NCI-H510A (cell line): ENCODE data around the gene HS3ST6.
"Not testable (repeated sequence)": the region's sequence is repeated elsewhere in the genome, so short reads cannot be mapped to it uniquely, and the experiment has no call there.

Source experiments
- DNase-seq: peaks from one replicate; lab custom pipeline; 2025; lab: John Stamatoyannopoulos, UW

Gene HS3ST6

DNA sequence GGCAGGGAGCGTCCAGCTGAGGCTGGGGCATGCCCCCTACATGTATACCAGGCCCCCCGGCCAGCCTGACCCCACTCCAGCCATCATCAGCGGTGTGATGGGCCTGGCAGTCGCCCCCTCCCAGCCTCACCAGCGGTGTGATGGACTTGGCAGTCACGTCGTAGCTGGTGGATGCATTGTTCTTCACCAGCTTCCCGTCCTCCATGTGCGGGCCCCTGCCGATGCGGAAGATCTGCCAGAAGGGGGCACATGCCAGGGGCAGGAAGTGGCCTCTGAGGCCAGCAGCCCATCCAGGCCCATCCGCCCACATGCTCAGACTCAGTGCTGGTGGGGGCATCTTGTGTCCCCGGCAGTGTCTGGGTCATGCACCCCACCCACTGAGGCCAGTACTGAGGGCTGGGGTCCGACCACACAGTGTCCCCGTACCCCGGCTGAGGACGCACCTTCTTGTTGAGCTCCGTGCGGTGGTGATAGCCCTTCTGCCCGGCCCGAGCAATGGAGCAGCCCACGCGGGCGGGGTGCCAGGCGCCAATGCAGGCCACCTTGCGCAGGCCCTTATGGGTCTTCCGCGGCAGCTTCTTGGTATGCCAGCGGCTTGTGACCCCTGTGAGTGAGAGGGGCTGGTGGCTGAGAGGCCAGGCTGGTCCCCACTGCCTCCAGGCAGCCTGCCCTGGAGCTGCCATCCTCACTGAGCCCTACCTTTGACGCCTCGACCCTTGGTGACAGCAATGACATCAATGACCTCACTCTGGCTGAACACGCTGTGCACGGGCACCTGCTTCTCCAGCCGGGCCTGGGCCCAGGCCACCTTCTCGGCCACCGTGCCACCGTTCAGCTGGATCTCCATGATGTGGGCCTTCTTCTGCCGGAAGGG lies 28.5 kb upstream of the HS3ST6 start:
- DNase-seq = no peak

GRCh38 chr16:1945559-1946391 lies 27.6 kb upstream of the HS3ST6 start:
- DNase-seq = no peak

- no peak for DNase-seq
These were observed 26.5 kb upstream of the HS3ST6 start for GRCh38 chr16:1944612-1945199.

DNA sequence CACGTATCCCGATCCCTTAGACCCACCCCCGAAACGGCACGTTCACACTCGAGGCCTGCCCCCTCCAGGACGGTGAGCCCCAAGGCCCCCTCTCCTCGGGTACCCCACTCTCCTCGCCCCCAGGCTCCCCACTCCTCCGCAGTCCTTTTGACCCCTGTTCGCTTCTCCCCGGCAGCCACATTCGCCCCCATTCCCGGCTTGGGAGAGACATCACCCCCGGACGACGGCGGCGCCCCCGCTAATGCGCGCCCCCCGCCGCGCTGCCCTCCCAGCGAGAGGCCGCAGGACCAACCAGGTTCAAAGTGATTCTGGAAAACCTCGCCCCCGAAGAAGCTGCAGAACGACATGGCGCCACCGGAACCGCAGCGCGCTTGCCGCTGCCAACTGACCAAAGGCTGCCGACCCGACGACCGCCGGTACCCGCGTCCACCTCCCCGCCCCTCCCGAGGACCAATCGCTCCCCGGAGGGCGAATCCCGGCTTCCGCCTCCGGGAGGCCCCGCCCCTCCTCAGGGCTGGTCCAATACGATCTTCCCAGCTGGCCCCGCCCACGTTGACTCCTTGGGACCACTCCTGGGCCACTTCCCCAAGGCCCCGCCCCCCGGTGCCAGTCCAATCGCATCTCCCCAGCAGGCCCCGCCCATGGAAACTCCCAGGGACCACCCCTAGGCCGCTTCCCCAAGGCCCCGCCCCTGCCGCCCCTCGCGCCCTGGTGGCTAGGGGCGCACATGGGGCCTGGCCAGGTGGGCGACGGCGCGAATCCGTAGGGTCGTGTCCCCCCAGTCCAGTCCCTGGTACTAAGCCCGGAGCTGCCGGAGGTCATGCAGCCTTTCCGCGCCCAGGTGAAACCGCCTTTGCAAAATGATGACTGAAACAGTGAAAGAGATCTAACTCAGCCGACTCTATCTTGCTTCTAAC lies 24.9 kb upstream of the HS3ST6 start, which contains the start of gene MSRB1:
TSS of gene MSRB1 (minus strand) at position 390 of the 917 bp plus-strand sequence. CDS start at position 347, 43 bp downstream.
- DNase-seq = peak; percentile 95

DNA sequence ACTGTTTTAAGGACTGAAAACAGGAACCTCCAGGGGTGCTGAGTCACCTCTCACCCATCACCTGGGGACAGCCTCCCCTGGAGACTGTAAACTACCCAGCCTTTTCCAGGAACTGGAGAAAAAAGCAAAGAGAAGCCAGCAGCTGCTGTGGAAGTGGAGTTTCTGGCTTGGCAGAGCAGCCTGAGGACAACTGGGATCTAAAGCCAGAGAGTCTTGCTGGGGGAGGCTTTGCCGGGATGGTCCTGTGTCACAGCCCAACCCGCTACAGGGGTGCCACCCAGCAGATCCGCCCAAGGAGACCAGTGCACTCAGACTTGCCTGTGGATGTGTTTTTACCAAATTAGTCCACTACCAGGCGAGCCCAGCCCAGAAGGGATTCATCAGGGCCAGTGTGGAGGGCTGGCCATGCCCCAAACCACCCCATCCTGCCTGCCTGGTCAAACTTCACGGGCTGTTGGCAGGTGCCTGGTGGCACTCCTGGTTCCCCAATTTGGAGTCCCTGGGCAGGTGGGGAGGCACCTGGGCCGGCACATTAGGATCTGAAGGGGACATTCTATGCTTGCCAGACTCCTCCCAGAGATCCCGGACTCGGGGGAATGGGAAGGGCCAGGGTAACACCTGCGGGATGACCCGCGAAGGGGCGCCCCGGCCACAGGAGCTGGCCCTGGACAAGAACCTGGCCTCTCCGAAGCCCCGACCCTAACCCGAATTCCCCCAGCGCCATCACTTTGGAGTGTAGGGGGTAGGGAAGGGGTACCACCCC lies 24.0 kb upstream of the HS3ST6 start:
- no peak for DNase-seq

DNA sequence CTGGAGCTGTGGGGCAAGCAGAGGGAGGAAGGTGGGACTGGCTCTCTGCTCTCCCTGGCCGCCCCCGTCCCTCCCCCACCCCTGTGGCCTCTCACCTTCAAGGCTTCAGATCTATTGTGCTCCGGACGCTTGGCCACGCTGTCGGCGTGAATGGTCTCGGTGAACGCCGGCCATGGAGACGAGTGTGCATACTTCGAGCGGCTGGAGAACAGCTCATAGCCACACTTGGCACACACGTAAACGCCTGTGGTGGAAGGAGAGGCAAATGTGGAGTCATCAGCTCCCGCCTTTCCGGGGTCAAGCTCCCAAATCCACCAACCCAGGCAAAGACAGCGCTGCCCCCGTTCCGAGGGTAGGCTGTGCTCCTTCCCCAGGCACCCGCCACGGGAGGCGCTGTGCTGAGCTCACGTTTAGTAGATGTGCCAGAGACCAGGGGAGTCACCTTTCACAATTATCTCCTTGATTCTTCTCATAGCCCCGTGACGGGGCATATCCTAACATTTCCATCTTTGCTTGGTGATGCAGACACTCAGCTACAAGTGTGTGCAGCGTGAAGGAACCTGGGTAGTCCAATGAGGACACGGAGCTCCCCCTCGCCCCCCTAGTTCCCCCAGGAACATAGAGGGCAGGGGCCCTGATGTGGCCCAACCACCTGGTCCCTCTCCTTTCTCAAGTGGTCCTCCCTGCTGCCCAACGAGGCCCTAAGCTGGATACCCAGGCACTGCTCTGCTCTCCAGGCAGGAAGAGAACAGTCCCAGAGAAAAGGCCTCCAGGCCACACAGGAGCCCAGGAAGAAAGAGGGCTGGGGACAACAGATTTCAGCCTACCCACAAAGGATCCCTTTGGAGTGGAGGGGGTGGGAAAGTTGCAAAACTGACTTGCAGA lies 23.2 kb upstream of the HS3ST6 start:
- DNase-seq = no peak

DNA sequence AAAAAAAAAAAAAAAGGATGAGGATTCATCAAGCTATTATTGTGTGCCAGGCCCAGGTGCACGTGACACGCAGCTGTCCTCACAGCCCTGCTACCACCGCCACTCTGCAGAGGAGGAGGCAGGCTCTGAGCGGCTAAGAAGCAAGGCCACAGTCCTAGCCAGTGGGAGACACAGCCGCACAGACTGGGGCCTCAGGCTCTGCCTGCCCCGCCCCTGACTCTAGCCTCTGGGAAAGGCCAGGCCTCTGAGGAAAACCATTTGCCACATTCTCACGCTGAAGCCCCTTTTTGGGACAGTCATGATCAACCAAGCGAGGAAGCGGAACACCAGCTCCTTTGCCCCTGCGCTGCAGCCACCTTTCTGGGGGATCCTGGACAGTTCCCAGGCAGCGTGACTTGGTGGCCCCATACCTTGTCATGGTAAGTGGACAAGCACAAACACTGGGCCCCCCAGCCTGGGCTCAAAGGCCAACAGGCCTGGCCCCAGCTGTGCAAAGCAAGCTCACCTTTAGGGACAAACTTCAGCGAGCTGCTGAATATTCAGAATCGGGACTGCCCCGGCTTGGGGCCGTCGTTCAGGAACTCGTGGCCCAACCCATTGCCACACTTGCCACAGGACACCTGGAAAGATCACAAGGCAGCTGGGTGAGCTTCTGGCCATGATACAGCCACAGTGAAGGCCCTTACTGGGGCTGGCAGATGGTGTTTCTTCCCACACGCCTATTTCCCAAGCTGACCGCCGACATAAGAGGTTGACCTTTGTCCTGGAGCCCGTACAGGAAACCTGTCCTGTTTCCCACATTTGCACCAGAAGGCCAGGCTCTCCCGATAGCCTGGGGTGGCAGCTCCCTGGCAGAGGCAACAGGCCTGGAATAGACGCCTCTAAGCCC lies 22.3 kb upstream of the HS3ST6 start:
- DNase-seq = no peak

- DNase-seq = not testable (repeated sequence)
These were observed 21.6 kb upstream of the HS3ST6 start for GRCh38 chr16:1939833-1940232.

GRCh38 chr16:1938910-1939309 lies 20.7 kb upstream of the HS3ST6 start:
- DNase-seq = no peak

- DNase-seq = no peak
These were observed 20.1 kb upstream of the HS3ST6 start for GRCh38 chr16:1938316-1938715.

DNA sequence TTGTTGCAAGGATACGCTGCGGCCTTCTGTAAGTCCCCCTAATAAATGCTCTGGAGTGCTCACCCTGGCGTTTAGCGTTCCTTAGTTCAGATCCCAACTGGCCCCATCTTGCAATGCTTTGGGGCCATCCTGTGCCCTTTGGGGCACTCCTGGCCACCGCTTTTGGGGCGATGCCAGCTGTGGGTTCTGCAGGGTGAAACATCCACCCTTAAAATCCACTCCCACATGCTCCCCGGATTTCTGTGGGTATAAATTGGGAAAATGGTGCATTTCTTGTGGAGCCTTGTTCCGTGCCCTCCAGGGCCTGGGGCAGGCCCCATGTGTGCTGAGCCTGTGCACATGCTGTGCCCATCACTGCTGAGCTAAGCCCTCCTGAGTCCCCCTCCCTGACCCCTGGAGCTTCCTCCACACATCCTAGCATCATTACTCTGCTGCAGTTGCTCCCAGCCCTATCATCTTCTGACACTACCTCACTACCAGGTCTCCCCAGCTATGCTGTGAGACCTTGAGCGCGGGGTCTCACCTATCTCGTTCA lies 18.8 kb upstream of the HS3ST6 start:
- DNase-seq = no peak

- no peak for DNase-seq
These were observed 15.0 kb upstream of the HS3ST6 start for GRCh38 chr16:1933097-1933661.

DNA sequence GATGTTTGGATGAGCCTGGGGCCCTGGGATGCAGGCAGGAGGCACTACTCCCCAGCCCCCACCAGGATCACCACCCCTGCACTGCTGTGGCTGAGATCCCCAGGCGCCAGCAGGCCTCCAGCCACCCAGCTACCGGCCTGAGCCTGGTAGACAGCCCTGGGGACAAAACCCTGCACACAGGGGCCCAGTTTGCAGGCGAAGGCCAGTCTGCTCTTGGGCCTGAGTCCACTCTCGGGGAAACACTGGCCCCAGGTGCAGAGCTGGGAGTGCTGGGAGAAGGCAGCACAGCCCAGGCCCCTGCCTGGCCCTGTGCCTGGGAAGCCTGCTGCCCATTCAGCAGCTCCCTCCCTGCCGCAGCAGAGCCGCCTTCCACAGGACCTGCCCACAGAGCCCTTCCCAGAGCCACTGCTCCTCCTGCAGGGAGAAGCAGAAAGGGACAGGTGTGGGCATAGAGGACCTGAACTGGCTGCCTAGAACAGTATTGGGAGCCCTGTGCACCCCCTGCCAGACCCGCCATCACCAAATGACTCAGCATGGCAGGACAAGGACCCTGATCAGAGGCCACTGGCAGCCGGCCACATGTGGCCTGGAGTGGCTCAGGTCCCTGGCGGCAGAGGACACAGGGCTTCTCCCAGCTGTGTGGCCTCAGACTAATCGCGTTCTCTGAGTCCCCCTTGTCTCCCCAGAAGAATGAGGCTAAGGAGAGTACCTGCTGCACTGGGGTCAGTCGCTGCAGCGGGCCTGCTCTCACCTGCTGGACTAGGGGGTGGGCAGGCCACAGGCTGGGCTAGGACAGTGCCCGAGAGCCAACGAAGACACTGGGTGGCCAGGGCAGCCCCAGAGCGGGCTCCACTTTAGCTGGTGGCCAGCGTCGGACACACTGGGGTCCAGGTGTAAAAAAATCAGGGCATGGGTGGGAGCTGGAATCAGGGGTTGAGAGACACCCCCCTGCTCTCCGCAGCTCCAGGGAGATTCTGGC lies 14.1 kb upstream of the HS3ST6 start:
- DNase-seq = no peak

DNA sequence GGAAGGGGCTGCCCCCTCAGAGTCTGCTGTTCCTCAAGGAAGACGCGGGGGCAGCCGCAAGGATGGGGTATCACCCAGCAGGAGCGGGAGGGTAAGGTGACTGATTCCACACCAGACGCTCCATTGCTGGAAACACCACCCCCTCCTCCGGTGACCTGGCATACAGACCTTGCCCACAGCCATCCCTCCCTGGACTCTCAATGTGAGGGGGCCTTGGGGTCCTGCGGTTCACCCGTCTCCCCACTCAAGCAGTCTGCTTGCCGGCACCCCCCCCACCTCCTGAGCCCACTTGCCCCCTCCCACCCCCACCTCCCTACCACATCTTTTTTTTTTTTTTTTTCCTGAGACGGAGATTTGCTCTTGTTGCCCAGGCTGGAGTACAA lies 12.1 kb upstream of the HS3ST6 start:
- no peak for DNase-seq

- DNase-seq = peak; percentile 58
These were observed 11.5 kb upstream of the HS3ST6 start for GRCh38 chr16:1929578-1930337.

GRCh38 chr16:1929105-1929504 lies 10.9 kb upstream of the HS3ST6 start:
- DNase-seq = no peak
